Activated effector memory CD4-positive, alpha-beta T cell treated with Interleukin-2 at 50 U/mL for 16 hours (primary cell): ENCODE measurements around the gene SH2D3A.

ENCODE experiments used
- DNase-seq: peaks from one replicate; pipeline ENCODE4 v3.0.0-alpha.2; 2020

The SH2D3A gene

GRCh38 chr19:6736169-6736916, 30.9 kb downstream of the SH2D3A start:
- DNase-seq, result peak; percentile 52

GRCh38 chr19:6735181-6735911, 31.9 kb downstream of the SH2D3A start:
- DNase-seq, result no peak

- no peak for DNase-seq
Observed at GRCh38 chr19:6734096-6734696, 33.0 kb downstream of the SH2D3A start.

GRCh38 chr19:6733338-6734095, 33.7 kb downstream of the SH2D3A start:
- DNase-seq, result no peak

- DNase-seq, result no peak
Observed at GRCh38 chr19:6732803-6733337, 34.4 kb downstream of the SH2D3A start.

- no peak for DNase-seq
Observed at GRCh38 chr19:6731822-6732221, 35.4 kb downstream of the SH2D3A start.

GRCh38 chr19:6730941-6731670, 36.1 kb downstream of the SH2D3A start:
- no peak for DNase-seq

- DNase-seq, result no peak
Observed at GRCh38 chr19:6730153-6730804, 37.0 kb downstream of the SH2D3A start.

- no peak for DNase-seq
Observed at GRCh38 chr19:6729573-6730152, 37.6 kb downstream of the SH2D3A start.

- no peak for DNase-seq
Observed at GRCh38 chr19:6728346-6728745, 38.9 kb downstream of the SH2D3A start.

- DNase-seq, result no peak
Observed at GRCh38 chr19:6725513-6726231, 41.6 kb downstream of the SH2D3A start.

GRCh38 chr19:6724631-6725492, 42.4 kb downstream of the SH2D3A start:
- no peak for DNase-seq

GRCh38 chr19:6723738-6724137, 43.5 kb downstream of the SH2D3A start:
- DNase-seq, result no peak

- DNase-seq, result no peak
Observed at GRCh38 chr19:6723108-6723618, 44.1 kb downstream of the SH2D3A start.

- no peak for DNase-seq
Observed at GRCh38 chr19:6721773-6722172, 45.5 kb downstream of the SH2D3A start.

- no peak for DNase-seq
Observed at GRCh38 chr19:6721138-6721474, 46.1 kb downstream of the SH2D3A start.

- no peak for DNase-seq
Observed at GRCh38 chr19:6720369-6721137, 46.7 kb downstream of the SH2D3A start, which contains the start of gene C3. C3 (minus strand) TSS chr19:6720650; CDS start chr19:6720589, 61 bp downstream.

GRCh38 chr19:6719992-6720368, 47.3 kb downstream of the SH2D3A start:
- DNase-seq, result no peak

GRCh38 chr19:6719540-6719861, 47.7 kb downstream of the SH2D3A start:
- DNase-seq, result no peak
